ENCODE measurements around the gene C1QTNF3. TPM values are rescaled to one million over a fixed set of nuclear protein-coding genes. Genes with fewer than 3 reads are reported as not detected.

The C1QTNF3 gene
- total and polyA plus RNA-seq, 11 donors, result 0.20 to 11.6 (median 0.93) TPM

DNA sequence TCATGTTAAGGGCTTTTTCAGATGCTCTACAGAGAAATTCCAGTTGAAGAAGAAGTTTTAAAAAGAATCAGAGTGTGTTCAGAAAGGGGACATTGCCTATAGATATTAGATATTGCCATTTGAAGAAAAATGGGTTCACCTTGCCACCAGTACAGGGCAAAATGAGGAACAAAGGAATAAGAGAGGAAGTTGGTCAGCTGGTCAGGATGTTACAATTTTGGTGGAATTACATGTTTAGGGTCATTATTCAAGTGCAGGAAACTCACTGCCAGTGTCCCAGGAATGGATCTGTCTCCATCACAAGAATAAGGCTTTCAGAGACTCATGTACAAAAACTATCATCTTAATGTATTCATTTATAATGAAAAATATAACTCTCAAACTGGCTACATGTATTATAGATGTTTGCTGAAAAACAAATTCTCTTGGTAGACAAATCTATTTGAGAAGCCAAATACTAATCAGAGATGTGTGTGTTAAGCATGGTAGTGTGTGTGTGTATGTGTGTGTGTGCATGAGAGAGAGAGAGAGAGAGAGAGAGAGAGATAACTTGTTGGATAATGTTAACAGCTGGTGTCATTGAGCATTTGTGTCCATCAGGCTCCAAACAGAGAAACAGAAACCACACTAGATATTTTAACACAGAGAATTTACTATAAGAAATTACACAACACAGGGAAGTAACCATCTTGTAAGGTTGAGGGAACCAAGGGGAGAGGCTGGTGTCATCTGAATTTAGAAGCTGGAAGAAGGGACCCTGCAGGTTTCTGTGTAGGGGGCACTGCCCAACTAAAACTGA is 5.0 kb upstream of the C1QTNF3 start:
- peaks cover 0 to 6% (median 0%) of the 10 kb centered on the region in 9 donors for H3K36me3 ChIP-seq

GRCh38 chr5:34047143-34047542 is 4.1 kb upstream of the C1QTNF3 start:
- Histone ChIP-seq H3K27me3 (no peaks in the 10 kb centered on the region), H3K9me3 (no peaks in the 10 kb centered on the region), H3K4me3 (no peak overlapping the region), H3K27ac (no peak overlapping the region), H3K36me3 (peaks cover 0 to 6% (median 0%) of the 10 kb centered on the region in 9 donors), H3K4me1 (peaks cover 0 to 42% (median 25%) of the 10 kb centered on the region in 12 donors)
- intact Hi-C loops (cut with DNase I), result no loop called here
- DNase-seq (no peak), ATAC-seq (peak in 2 of 4 donors; percentile 10 to 18)
- TF ChIP-seq CTCF (IDR thresholded peaks at IDR 0.05) (no peak), POLR2A (IDR thresholded peaks at IDR 0.05) (no peak)
- 62 to 63% (median 62%) methylated on average over 4 of the region's 4 CpGs for WGBS, 4 donors

More for the DNA sequence above, 5.0 kb upstream of the C1QTNF3 start:
- DNase-seq, result no peak
- H3K4me3 ChIP-seq, result no peak overlapping the region
- no peaks in the 10 kb centered on the region for H3K27me3 ChIP-seq
- H3K27ac ChIP-seq, result peak overlapping the region in 1 of 12 donors; percentile 34
- intact Hi-C loops (cut with DNase I), result no loop called here
- ATAC-seq, result no peak
- TF ChIP-seq POLR2A (IDR thresholded peaks at IDR 0.05), result no peak
- H3K4me1 ChIP-seq, result peaks cover 0 to 42% (median 17%) of the 10 kb centered on the region in 12 donors
- no peaks in the 10 kb centered on the region for H3K9me3 ChIP-seq

DNA sequence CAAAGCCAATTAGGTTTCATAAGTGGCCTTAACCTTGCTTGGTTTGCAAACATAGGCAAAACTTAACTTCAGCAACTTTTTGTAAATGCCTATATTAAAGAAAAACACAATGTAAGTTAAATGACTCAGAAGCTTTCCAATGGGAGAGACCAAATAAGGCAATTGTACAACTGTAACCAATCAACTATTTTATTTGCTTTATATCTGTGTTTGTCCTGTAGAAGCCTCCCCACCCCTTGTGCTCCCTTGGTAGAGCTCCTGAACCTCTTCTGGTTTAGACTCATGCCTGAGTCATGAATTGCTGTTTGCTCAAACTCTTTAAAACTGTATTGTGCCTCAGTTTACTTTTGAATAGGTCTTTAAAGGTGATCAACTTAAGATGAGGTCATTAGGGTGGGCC is 3.0 kb upstream of the C1QTNF3 start:
- TF ChIP-seq CTCF (IDR thresholded peaks at IDR 0.05) (no peak), POLR2A (IDR thresholded peaks at IDR 0.05) (no peak)
- peaks cover 0 to 6% (median 0%) of the 10 kb centered on the region in 9 donors for H3K36me3 ChIP-seq
- no peak for ATAC-seq

DNA sequence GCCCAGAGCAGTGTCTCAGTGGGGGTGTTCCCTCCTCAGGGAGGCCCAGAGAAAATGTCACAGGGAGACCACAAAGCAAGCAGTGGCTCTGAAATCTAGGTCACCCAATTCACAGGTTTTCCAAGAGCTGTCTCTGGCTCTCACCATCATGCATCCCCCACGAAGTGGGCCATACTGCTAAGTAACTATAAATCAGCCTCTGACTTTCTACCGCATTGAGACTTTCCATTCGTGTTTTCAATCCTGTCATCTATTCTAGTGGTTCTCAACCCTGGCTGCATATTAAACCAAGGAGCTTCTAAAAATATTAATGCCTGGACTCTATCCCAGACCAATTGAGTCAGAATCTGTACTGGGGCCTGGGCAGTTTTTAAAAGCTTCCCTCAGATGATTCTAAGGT is 2.0 kb upstream of the C1QTNF3 start:
- intact Hi-C loops (cut with DNase I), result no loop called here
- 44 to 66% (median 53%) methylated on average over 3 of the region's 3 CpGs for WGBS, 4 donors
- ATAC-seq (peak; percentile 60 to 84 (median 76)), DNase-seq (no peak)
- no peak for TF ChIP-seq POLR2A (IDR thresholded peaks at IDR 0.05)
- TF ChIP-seq CTCF (IDR thresholded peaks at IDR 0.05), result no peak
- H3K36me3 ChIP-seq, result peaks cover 0 to 2% (median 0%) of the 10 kb centered on the region in 9 donors
- H3K4me1 ChIP-seq, result peaks cover 0 to 57% (median 27%) of the 10 kb centered on the region in 12 donors
- H3K27ac ChIP-seq, result peak overlapping the region in 8 of 12 donors; percentile 15 to 61 (median 37)
- no peak overlapping the region for H3K4me3 ChIP-seq
- no peaks in the 10 kb centered on the region for H3K27me3 ChIP-seq
- no peaks in the 10 kb centered on the region for H3K9me3 ChIP-seq

More for the DNA sequence above, 3.0 kb upstream of the C1QTNF3 start:
- Histone ChIP-seq H3K4me1 (peaks cover 0 to 54% (median 27%) of the 10 kb centered on the region in 12 donors), H3K9me3 (no peaks in the 10 kb centered on the region), H3K27me3 (no peaks in the 10 kb centered on the region), H3K4me3 (no peak overlapping the region), H3K27ac (no peak overlapping the region)
- intact Hi-C loops (cut with DNase I), result no loop called here
- no peak for DNase-seq
